GM12878 (cell line): ENCODE measurements around the gene SDHC. TPM values are rescaled to one million over a fixed set of nuclear protein-coding genes. Genes with fewer than 3 reads are reported as not detected.

ENCODE experiments used
- CBX5 ChIP-seq: sonication (generic); IDR thresholded peaks from 2 replicates; pipeline ENCODE4 v1.6.1; 2016; ENCODE audit warnings: low read depth, moderate library complexity, mild to moderate bottlenecking, inconsistent platforms
- EP300 ChIP-seq, 2 experiments: fragments of 150-350 bp in 1 of 2; IDR thresholded peaks; 2 replicates each; pipeline ENCODE4 v1.6.1; 2011 to 2012; ENCODE audit warnings: low read depth in 2 of 2, low read length in 2 of 2, borderline replicate concordance in 1 of 2, improper control_type of control experiment in 1 of 2, inconsistent platforms in 1 of 2; ENCODE audit not compliant: control insufficient read depth in 1 of 2
- KDM1A ChIP-seq: fragments of 200-600 bp; sonication (generic); IDR thresholded peaks from 2 replicates; pipeline ENCODE4 v1.6.1; 2016; ENCODE audit warnings: borderline replicate concordance
- KLF5 ChIP-seq: fragments of 450-650 bp; IDR thresholded peaks from 2 replicates; pipeline ENCODE4 v1.6.1; 2014; ENCODE audit warnings: mild to moderate bottlenecking; ENCODE audit not compliant: partially characterized antibody
- MAX ChIP-seq: IDR thresholded peaks from 2 replicates; pipeline ENCODE4 v1.6.1; 2012; ENCODE audit warnings: low read depth, low read length, improper control_type of control experiment
- MTA2 ChIP-seq: fragments of 450-650 bp; IDR thresholded peaks from 2 replicates; pipeline ENCODE4 v1.6.1; 2016; ENCODE audit warnings: low read depth, mild to moderate bottlenecking, moderate library complexity
- NBN ChIP-seq: fragments of 450-650 bp; IDR thresholded peaks from 2 replicates; pipeline ENCODE4 v1.6.1; 2016
- NRF1 ChIP-seq: conservative IDR thresholded peaks from 2 replicates; pipeline ENCODE4 v1.6.1; 2011; ENCODE audit warnings: mild to moderate bottlenecking, low read depth, low read length, improper control_type of control experiment
- RAD21 ChIP-seq: IDR thresholded peaks from 2 replicates; pipeline ENCODE4 v1.6.1; 2011; ENCODE audit warnings: mild to moderate bottlenecking, low read depth, low read length, moderate library complexity; ENCODE audit not compliant: insufficient read depth
- RB1 ChIP-seq: fragments of 450-650 bp; formaldehyde crosslinking; IDR thresholded peaks from 2 replicates; pipeline ENCODE4 v1.6.1; 2017; ENCODE audit warnings: mild to moderate bottlenecking, borderline replicate concordance
- RUNX3 ChIP-seq: IDR thresholded peaks from 2 replicates; pipeline ENCODE4 v1.6.1; 2012; ENCODE audit warnings: low read length, inconsistent platforms
- SKIL ChIP-seq: fragments of 450-650 bp; IDR thresholded peaks from 2 replicates; pipeline ENCODE4 v1.6.1; 2017; ENCODE audit warnings: mild to moderate bottlenecking, low read depth, inconsistent platforms; ENCODE audit not compliant: poor library complexity, severe bottlenecking
- SMAD5 ChIP-seq: IDR thresholded peaks from 2 replicates; pipeline ENCODE4 v1.6.1; 2016; ENCODE audit warnings: antibody characterized with exemption, low read depth
- STAT1 ChIP-seq: fragments of 450-650 bp; conservative IDR thresholded peaks from 2 replicates; pipeline ENCODE4 v1.6.1; 2014; ENCODE audit warnings: antibody characterized with exemption, mild to moderate bottlenecking
- TCF12 ChIP-seq: IDR thresholded peaks from 2 replicates; pipeline ENCODE4 v1.6.1; 2011; ENCODE audit warnings: low read depth, mild to moderate bottlenecking, low read length
- ZNF207 ChIP-seq: fragments of 450-650 bp; IDR thresholded peaks from 2 replicates; pipeline ENCODE4 v1.6.1; 2014; ENCODE audit warnings: antibody characterized with exemption, mild to moderate bottlenecking, borderline replicate concordance
- ZNF217 ChIP-seq: fragments of 450-650 bp; IDR thresholded peaks from 2 replicates; pipeline ENCODE4 v1.6.1; 2017; ENCODE audit warnings: antibody characterized with exemption, mild to moderate bottlenecking
- ZNF274 ChIP-seq: IDR thresholded peaks from one replicate; pipeline ENCODE4 v1.8.0; 2011; ENCODE audit not compliant: insufficient read length, insufficient read depth
- ZNF592 ChIP-seq: fragments of 450-650 bp; IDR thresholded peaks from 2 replicates; pipeline ENCODE4 v1.6.1; 2017; ENCODE audit warnings: mild to moderate bottlenecking, moderate library complexity
- polyA plus RNA-seq, 11 experiments: library from polyadenylated mRNA; depleted of rRNA in 4 of 11; unstranded in 6 of 11; stranded (reverse) in 5 of 11; fragments of >200 nt; fragmentation: Nextera tagmentation in 4 of 11; fragmentation: Illumina TruSeq in 1 of 11; extraction: Ambion mirVana in 4 of 11; extraction: Trizol in 1 of 11; gene quantifications; 1 replicate in 1 of 11; 2 replicates in 10 of 11; pipeline versions ENCODE4 v1.2.1 to v1.2.3, GENCODE V29; 2011 to 2016; ENCODE audit warnings: inconsistent platforms in 2 of 11, missing spikeins in 2 of 11, low read depth in 1 of 11
- total RNA-seq, 4 experiments: library from RNA; depleted of rRNA in 3 of 4; stranded (reverse); fragments of >200 nt in 3 of 4; fragmentation: Illumina TruSeq in 1 of 4; extraction: Trizol in 1 of 4; gene quantifications; 2 replicates each; pipeline versions ENCODE4 v1.2.1 to v1.2.3, GENCODE V29; 2013 to 2021
- TF ChIP-seq, protein P1 (sequence below): fragments of 450-650 bp; formaldehyde crosslinking; IDR thresholded peaks from 2 replicates; pipeline ENCODE4 v1.5.0; 2022; ENCODE audit warnings: mild to moderate bottlenecking, missing genetic modification characterization

The SDHC gene
- total and polyA plus RNA-seq, 10 of the 15 experiments (the other 5 are each of a cell fraction or from before 2014, with no cell fraction given), result 18.4 to 340 (median 178) TPM

- peak; percentile 93 for TF ChIP-seq NBN
- TF ChIP-seq SKIL, result peak; percentile 92
- peak; percentile 43; the same call in 1 of the 2 replicates for TF ChIP-seq RB1
- TF ChIP-seq RUNX3, result peak; percentile 90
- peak; percentile 91 for TF ChIP-seq STAT1
- peak; percentile 52 for TF ChIP-seq CBX5
- no peak for TF ChIP-seq NRF1
- TF ChIP-seq KDM1A, result no peak
- TF ChIP-seq TCF12, result peak; percentile 28; the same call in 1 of the 2 replicates
- TF ChIP-seq MAX, result no peak; the same call in 1 of the 2 replicates
- TF ChIP-seq ZNF592, result 0 out of 2 replicates have a peak, but pooled peaks have one; percentile 70
- TF ChIP-seq RAD21, result no peak
- TF ChIP-seq EP300 (IDR thresholded peaks at IDR 0.05; ENCODE audit: borderline replicate concordance in 1 of 2, control insufficient read depth in 1 of 2, low read depth in 2 of 2, low read length in 2 of 2), result peak in 1 of 2 experiments; percentile 78; a peak in 1 of 4 replicates
- TF ChIP-seq SMAD5, result no peak; the same call in 1 of the 2 replicates
- peak; percentile 38 for TF ChIP-seq MTA2
- peak; percentile 85 for TF ChIP-seq ZNF217
- peak; percentile 78 for TF ChIP-seq KLF5
- peak; percentile 88 for TF ChIP-seq ZNF207
- no peak for TF ChIP-seq ZNF274
- TF ChIP-seq, protein P1, sequence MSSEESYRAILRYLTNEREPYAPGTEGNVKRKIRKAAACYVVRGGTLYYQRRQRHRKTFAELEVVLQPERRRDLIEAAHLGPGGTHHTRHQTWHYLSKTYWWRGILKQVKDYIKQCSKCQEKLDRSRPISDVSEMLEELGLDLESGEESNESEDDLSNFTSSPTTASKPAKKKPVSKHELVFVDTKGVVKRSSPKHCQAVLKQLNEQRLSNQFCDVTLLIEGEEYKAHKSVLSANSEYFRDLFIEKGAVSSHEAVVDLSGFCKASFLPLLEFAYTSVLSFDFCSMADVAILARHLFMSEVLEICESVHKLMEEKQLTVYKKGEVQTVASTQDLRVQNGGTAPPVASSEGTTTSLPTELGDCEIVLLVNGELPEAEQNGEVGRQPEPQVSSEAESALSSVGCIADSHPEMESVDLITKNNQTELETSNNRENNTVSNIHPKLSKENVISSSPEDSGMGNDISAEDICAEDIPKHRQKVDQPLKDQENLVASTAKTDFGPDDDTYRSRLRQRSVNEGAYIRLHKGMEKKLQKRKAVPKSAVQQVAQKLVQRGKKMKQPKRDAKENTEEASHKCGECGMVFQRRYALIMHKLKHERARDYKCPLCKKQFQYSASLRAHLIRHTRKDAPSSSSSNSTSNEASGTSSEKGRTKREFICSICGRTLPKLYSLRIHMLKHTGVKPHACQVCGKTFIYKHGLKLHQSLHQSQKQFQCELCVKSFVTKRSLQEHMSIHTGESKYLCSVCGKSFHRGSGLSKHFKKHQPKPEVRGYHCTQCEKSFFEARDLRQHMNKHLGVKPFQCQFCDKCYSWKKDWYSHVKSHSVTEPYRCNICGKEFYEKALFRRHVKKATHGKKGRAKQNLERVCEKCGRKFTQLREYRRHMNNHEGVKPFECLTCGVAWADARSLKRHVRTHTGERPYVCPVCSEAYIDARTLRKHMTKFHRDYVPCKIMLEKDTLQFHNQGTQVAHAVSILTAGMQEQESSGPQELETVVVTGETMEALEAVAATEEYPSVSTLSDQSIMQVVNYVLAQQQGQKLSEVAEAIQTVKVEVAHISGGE (CRISPR knock-in tag), result peak; percentile 40; the same call in 1 of the 2 replicates
Observed at GRCh38 chr1:161399257-161399998, 85.2 kb downstream of the SDHC start (continued).
